GM21447 (cell line): ENCODE measurements around the gene PGAM2.

Experiments
- ATAC-seq: cut with Tn5 transposase; IDR thresholded peaks from one replicate; pipeline ENCODE4 v1.9.1; 2021; ENCODE audit not compliant: unreplicated experiment

Gene PGAM2

DNA sequence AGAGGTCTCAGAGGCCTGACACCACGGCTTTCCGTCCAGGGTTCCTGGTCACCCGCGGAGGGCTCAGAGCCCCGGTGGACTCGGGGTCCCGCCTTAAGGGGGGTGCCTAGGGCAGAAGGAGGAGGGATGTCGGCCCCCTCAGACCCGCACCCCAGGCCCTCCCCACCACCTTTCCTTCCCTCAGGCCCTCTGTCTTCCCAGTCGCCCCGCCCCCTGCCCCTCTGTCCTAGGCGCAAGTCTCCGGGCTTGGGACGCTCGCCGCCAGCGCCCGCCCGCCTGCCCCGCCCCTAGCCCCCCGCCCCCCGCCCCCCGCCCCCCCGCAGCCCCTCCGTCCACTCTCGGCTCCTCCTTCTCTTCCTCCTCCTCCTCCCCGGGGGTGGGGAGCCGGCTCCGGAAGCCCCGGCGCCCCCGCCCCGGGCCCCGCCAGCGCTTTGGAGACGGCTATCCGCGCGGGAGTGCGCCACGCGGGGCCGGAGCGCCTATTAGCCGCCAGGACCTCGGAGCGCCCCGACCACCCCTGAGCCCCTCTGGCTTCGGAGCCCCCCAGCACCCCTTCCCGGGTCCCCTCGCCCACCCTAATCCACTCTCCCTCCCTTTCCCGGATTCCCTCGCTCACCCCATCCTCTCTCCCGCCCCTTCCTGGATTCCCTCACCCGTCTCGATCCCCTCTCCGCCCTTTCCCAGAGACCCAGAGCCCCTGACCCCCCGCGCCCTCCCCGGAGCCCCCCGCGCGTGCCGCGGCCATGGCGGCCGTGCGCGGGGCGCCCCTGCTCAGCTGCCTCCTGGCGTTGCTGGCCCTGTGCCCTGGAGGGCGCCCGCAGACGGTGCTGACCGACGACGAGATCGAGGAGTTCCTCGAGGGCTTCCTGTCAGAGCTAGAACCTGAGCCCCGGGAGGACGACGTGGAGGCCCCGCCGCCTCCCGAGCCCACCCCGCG is 38.8 kb upstream of the PGAM2 start, which contains the start of gene AEBP1:
Gene AEBP1 (plus strand): TSS at position 423 of the 937 bp plus-strand sequence. CDS start 321 bp downstream, at position 744.
- no peak for ATAC-seq

GRCh38 chr7:44103566-44103922 is 38.2 kb upstream of the PGAM2 start:
- ATAC-seq, result no peak

DNA sequence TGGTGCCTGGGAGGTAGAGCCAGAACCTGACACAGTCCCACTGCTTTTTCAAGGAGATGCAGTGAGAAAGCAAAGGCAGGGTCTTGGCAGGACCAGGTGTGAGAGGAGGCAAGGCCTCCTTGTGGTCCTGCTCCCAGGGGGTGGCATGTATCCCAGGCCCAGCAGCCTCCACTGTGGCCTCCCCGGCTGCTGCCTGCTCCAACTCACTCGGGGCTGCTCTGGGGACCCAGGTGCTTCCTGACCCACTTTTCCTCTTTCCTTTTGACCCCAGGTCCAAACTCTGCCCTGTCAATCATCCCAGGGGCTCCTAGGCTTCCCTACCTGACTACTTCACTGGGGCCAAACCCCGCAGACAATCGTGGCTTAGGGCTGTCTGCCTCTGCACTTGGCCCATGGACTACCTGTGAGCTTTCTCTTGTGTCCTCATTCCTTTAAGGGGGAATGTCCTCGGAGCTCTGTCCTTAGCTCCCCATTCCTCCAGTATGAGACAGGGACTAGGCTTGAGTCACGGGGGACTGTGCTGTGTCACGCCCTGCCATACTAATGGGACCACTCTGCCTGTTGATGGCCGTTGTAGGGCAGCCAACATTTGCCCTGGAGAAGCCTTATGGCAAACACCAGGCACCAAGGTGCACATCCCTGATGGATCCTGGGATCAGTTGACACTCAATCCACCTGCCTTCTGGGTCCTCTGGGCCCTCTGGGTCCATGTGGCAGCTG is 37.6 kb upstream of the PGAM2 start:
- ATAC-seq, result no peak

GRCh38 chr7:44101966-44102845 is 36.8 kb upstream of the PGAM2 start:
- ATAC-seq, result no peak

GRCh38 chr7:44101303-44101965 is 36.1 kb upstream of the PGAM2 start:
- ATAC-seq, result no peak

DNA sequence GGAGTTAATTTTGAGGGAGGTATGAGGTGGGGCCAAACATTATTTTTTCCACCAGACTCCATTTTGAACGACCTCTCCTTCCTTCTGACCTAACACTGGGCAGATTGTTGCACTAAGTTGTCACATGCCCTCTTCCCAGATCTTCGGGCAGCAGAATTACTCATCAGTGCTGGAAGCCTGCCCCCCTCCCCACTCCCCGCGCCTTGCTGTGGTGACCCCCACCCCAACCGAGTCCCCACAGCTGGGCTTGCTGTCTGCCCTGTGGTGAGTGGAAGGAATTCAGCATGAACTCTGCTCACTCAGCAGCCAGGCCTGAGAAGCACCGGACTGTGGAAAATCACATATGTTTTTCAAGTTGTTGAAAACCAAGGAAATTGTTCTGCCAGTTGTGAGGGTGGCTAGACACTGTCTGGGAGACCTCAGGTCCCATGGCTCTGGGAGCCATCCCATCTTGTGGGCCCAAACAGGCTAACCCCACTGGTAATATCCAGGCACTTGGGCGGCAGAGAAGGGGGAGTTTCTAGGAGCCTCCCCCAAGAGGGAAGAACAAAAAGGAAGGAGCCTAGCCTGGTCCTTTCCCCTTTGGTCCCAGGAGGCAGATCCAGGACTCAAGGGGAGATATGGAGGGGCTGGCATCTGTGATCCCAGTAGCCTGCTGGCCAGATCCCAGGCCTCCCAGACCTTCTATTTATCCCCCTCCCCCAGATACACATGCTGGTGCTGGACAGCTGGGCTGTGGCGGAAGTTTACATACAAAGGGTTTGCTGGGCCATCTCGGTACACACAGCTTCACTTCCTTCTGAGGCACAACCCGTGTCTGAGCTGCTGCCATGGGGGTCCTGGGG is 35.3 kb upstream of the PGAM2 start:
- ATAC-seq, result no peak

DNA sequence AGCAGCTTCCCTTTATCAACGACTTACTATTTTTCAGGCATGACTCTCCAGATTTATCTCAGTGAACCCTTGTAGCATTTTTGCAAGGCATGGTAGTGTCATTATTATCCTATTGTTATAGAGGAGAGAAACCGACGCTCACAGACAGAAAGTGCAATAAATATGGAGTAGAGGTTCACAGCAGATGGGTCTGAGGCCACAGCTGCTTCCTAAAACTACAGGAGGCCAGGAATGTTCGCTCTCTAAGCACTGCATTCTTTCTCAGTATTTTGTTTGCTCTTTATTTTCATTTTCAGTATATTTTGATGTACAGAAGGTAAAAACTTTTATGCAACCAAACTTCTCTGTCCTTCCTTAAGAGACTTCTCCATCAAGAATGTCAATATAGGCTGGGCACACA is 34.3 kb upstream of the PGAM2 start:
- ATAC-seq, result no peak

GRCh38 chr7:44098092-44099068 is 33.0 kb upstream of the PGAM2 start:
- no peak for ATAC-seq

- peak; percentile 85 for ATAC-seq
Measured at GRCh38 chr7:44097064-44097932, 31.9 kb upstream of the PGAM2 start.

DNA sequence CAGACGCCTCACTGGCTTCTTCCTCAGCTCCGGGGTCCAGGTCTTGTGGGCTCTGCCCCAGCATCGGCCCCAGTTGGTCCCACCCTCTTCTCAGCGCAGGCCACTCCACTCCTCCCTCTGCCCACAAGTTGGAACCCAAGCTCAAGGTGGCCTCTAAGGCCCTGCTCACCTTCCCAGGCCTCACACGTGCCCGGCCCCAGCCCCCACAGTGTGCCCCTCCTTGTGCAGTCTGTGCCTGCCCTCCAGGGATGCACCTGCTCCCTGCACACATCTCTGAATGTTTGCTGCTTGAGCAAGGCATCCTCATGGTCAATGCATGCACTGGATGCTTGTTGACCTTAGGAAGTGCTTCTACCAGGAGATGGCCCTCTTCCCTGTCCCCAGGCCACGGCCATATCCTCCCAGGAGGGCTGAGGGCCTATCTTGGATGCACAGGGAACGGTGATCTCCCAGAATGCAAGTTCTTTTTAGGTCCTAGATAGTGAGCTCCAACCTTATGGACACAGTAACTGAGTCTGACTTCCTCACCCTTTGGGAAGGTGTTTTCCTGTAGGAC is 31.0 kb upstream of the PGAM2 start:
- ATAC-seq, result no peak

DNA sequence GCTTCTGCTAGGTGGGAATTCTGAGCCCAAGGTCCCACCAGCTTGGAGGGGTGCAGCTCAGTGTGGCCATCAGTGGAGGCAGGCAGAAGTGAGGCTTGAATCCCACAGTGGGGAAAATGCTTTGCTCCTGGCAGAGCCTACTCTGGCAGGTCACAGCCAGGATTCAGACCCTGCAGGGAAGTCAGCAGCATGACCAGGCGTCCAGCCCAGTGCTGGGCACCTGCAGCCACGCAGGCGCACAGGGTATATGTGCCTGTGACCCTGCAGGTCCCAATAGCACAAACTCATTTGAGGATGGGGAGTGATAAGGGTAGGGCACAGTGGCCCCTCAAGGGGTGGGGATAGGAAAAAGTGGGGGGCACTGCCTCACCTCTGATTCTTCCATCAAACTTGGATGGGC is 30.4 kb upstream of the PGAM2 start:
- ATAC-seq, result no peak

DNA sequence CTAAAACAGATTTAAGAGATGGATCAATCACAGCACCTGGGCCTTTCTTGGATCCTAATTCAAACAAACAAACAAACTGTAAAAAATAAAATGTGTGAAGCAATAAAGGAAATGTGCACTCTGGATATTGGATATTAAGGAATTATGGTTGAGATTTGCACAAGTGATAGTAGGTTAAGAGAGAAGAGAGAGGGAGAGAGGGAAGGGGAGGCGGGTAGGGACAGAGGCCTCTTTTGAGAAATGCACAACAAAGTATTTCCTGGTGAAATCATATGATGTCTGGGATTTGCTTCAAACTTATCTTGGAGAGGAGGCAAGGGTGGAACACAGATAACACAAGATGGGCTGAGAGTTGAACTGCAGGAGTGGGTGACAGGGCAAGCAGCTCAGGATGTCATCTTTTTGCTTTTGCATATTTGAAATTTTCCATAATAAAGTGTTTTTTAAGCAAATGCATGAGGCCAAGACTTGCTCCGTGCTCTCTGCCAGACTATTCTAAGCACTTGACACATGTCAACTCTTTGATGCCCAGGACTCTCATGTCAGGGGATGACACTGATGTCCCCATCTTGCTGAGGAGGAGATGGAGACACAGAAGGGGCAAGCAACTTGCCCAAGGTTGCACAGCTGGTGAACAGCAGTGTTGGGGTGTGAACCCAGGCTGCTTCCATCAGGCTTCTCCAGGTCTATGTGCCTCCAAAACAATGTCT is 29.7 kb upstream of the PGAM2 start:
- no peak for ATAC-seq

DNA sequence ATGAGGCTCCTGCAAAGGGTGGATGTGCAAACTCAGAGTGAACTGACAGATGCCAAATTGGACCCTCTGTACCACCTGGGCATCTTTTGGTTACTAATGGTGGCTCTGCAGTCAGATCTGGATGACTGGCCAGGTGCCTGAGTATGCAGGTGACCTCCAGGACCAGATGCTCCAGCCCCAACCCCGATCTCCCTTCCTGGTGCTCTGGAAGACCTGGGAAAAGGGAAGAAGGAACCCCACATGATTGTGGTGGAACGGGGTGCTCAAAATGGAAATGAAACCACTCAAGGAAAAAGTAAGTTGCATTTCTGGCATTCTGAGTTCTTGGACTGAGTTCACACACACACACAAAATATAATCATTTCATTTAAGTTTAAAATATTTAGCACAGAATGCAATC is 29.0 kb upstream of the PGAM2 start:
- no peak for ATAC-seq

GRCh38 chr7:44093102-44093641 is 27.8 kb upstream of the PGAM2 start:
- no peak for ATAC-seq

GRCh38 chr7:44087911-44088838 is 22.8 kb upstream of the PGAM2 start:
- no peak for ATAC-seq
